ENCODE data around the gene RPS6KB2.
"Not testable (repeated sequence)": the region's sequence is repeated elsewhere in the genome, so short reads cannot be mapped to it uniquely, and the experiment has no call there.

The RPS6KB2 gene

GRCh38 chr11:67397536-67397935 is 30.8 kb upstream of the RPS6KB2 start:
- DNase-seq (ENCODE audit: low read depth): no peak
- H3K4me3 ChIP-seq (replicated peaks; ENCODE audit: low read depth, low read length): no peak overlapping the region
- no peak for TF ChIP-seq CTCF (IDR thresholded peaks at IDR 0.05; ENCODE audit: low read length, missing control alignments)

GRCh38 chr11:67397986-67398660 is 30.2 kb upstream of the RPS6KB2 start:
- TF ChIP-seq CTCF (IDR thresholded peaks at IDR 0.05; ENCODE audit: low read length, missing control alignments): no peak
- no peak overlapping the region for H3K4me3 ChIP-seq (replicated peaks; ENCODE audit: low read depth, low read length)
- no peak for DNase-seq (ENCODE audit: low read depth)

DNA sequence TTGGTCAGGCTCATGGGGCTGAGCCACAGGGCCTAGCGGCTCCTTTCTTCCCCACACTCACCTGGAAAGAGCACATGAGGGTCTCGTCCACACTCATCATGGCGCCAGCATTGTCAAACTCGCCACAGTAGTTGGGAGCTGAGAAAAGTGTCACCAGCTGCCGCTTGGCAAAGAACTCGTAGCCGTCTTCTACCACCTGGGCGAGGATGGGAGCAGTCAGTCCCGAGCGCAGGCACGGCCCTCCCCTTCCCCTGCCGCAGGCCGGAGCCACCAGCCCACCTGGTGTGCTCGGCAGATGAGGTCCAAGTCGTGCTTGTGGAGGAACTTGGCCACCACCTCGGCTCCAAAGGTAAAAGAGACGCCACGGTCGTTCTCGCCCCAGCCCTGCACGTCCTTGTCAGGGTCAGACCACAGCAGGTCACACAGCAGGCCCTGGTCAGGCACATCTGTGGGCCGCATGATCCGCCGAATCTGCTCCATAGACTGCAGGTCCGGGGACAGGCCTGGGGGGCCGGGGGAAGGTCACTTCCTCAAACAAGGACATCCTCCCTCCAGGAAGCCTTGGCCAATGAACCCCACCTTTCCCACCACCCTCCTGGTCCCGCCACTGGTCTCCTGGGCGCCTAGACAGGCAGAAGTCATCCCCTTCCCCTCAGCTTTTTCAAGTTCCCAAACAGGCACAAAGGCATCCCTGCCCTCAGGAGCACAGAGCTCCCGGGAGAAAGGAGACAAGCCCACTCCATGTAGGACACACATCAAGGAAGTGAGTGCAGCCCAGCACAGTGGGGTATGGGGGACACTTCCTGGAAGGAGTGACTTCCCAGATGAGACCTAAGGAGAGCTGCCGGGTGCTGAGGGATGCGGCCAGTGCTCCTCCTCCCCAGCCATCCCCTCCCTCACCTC is 29.4 kb upstream of the RPS6KB2 start:
- no peak for DNase-seq (ENCODE audit: low read depth)
- no peak for TF ChIP-seq CTCF (IDR thresholded peaks at IDR 0.05; ENCODE audit: low read length, missing control alignments)
- no peak overlapping the region for H3K4me3 ChIP-seq (replicated peaks; ENCODE audit: low read depth, low read length)

- TF ChIP-seq CTCF (IDR thresholded peaks at IDR 0.05; ENCODE audit: low read length, missing control alignments): no peak
- peak overlapping the region; percentile 91 for H3K4me3 ChIP-seq (replicated peaks; ENCODE audit: low read depth, low read length)
- DNase-seq (ENCODE audit: low read depth): no peak
These were observed 27.9 kb upstream of the RPS6KB2 start for GRCh38 chr11:67400251-67400941.

DNA sequence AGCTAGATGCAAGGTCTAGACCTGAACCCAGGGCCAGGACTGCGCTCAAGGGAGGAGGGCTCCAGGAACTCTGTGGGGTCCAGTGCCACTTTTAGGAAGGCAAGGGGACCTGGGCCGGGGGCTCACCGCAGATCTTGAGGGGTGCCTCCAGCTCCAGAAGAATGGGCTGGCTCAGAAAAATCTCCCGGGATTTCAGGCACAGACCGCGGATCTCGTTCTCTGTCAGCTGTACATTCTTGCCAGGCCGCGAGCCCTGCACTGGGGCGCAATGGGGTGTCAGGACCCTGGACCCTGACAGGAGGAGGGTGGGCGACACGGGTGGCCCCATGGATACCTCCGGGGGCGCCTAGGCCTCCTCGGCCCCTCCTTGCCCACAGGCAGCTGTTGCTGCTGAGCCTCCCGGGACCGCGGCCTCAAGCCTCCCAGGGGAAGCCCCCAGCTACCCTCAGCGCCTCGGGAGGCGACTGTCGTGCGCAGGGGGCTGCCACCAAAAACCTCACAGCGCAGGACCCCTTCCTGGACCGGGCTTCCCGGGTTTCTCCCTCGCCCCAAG is 27.3 kb upstream of the RPS6KB2 start:
- no peak for TF ChIP-seq CTCF (IDR thresholded peaks at IDR 0.05; ENCODE audit: low read length, missing control alignments)
- peak overlapping the region; percentile 91 for H3K4me3 ChIP-seq (replicated peaks; ENCODE audit: low read depth, low read length)
- DNase-seq (ENCODE audit: low read depth): no peak

- peak; percentile 89 for DNase-seq (ENCODE audit: low read depth)
- H3K4me3 ChIP-seq (replicated peaks; ENCODE audit: low read depth, low read length): peak within 1 kb of the TSS; percentile 91
- no peak for TF ChIP-seq CTCF (IDR thresholded peaks at IDR 0.05; ENCODE audit: low read length, missing control alignments)
These were observed 26.7 kb upstream of the RPS6KB2 start, which contains the start of gene PPP1CA for GRCh38 chr11:67401495-67402191. Gene PPP1CA (minus strand): TSS chr11:67401858. CDS start chr11:67401782, 76 bp downstream.

DNA sequence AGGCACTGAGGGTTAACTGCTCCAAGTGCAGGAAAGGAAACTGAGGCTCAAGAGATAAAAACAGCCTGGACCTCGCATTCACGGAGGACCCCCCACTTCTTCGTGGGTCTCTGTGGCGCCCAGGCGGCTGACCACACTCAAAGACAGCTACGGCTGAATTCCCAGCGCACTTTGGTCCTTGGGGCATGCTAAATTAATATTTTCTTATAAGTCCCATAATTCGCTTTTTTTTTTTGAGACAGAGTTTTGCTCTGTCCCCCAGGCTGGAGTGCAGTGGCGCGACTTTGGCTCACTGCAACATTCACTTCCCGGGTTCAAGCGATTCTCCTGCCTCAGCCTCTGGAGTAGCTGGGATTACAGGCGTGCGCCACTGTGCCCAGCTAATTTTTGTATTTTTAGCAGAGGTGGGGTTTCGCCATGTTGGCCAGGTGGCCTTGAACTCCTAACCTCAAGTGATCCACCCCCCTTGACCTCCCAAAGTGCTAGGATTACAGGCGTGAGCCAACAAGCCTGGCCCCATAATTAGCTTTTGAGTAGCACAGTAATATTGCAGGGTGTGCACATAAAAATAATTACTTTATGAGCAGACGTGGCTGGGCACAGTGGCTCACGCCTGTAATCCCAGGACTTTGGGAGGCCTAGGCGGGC is 26.0 kb upstream of the RPS6KB2 start:
- peak overlapping the region; percentile 44 for H3K4me3 ChIP-seq (replicated peaks; ENCODE audit: low read depth, low read length)
- DNase-seq (ENCODE audit: low read depth): not testable (repeated sequence)

- H3K4me3 ChIP-seq (replicated peaks; ENCODE audit: low read depth, low read length); DNase-seq (ENCODE audit: low read depth): not testable (repeated sequence)
These were observed 25.2 kb upstream of the RPS6KB2 start for GRCh38 chr11:67403085-67403484.

Measured in fibroblast of pulmonary artery (primary cell).